ENCODE measurements around the gene NKX3-2.

Gene NKX3-2

GRCh38 chr4:13555325-13555724, 11.0 kb upstream of the NKX3-2 start:
- TF ChIP-seq ZNF354C (tag by site-specific recombination; IDR thresholded peaks at IDR 0.05; ENCODE audit: borderline replicate concordance, low read depth): no peak
- TF ChIP-seq ZNF416 (tag by site-specific recombination; IDR thresholded peaks at IDR 0.05): no peak
- TF ChIP-seq ZNF292 (tag by site-specific recombination; IDR thresholded peaks at IDR 0.05; ENCODE audit: borderline replicate concordance, low read depth): no peak
- TF ChIP-seq ZNF114 (tag by site-specific recombination; IDR thresholded peaks at IDR 0.05): no peak
- TF ChIP-seq ZNF473 (tag by site-specific recombination; IDR thresholded peaks at IDR 0.05): no peak
- TF ChIP-seq, protein P1, sequence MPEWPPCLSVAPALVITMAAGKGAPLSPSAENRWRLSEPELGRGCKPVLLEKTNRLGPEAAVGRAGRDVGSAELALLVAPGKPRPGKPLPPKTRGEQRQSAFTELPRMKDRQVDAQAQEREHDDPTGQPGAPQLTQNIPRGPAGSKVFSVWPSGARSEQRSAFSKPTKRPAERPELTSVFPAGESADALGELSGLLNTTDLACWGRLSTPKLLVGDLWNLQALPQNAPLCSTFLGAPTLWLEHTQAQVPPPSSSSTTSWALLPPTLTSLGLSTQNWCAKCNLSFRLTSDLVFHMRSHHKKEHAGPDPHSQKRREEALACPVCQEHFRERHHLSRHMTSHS (tag by site-specific recombination; IDR thresholded peaks at IDR 0.05): no peak
- TF ChIP-seq PRDM1 (tag by site-specific recombination; IDR thresholded peaks at IDR 0.05): no peak
- no peak for TF ChIP-seq PATZ1 (tag by site-specific recombination; IDR thresholded peaks at IDR 0.05)
- TF ChIP-seq ZNF280C (tag by site-specific recombination; IDR thresholded peaks at IDR 0.05): no peak
- TF ChIP-seq SETDB1 (IDR thresholded peaks at IDR 0.05; ENCODE audit: insufficient read length, low read length): no peak
- no peak for TF ChIP-seq ZNF561 (tag by site-specific recombination; IDR thresholded peaks at IDR 0.05; ENCODE audit: borderline replicate concordance)
- no peak for TF ChIP-seq ZNF692 (tag by site-specific recombination; IDR thresholded peaks at IDR 0.05)
- no peak for TF ChIP-seq ZNF16 (tag by site-specific recombination; IDR thresholded peaks at IDR 0.05; ENCODE audit: low read depth)
- no peak for TF ChIP-seq ZNF548 (tag by site-specific recombination; IDR thresholded peaks at IDR 0.05)
- no peak for TF ChIP-seq KLF8 (tag by site-specific recombination; IDR thresholded peaks at IDR 0.05)
- TF ChIP-seq, protein P2, sequence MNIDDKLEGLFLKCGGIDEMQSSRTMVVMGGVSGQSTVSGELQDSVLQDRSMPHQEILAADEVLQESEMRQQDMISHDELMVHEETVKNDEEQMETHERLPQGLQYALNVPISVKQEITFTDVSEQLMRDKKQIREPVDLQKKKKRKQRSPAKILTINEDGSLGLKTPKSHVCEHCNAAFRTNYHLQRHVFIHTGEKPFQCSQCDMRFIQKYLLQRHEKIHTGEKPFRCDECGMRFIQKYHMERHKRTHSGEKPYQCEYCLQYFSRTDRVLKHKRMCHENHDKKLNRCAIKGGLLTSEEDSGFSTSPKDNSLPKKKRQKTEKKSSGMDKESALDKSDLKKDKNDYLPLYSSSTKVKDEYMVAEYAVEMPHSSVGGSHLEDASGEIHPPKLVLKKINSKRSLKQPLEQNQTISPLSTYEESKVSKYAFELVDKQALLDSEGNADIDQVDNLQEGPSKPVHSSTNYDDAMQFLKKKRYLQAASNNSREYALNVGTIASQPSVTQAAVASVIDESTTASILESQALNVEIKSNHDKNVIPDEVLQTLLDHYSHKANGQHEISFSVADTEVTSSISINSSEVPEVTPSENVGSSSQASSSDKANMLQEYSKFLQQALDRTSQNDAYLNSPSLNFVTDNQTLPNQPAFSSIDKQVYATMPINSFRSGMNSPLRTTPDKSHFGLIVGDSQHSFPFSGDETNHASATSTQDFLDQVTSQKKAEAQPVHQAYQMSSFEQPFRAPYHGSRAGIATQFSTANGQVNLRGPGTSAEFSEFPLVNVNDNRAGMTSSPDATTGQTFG (tag by site-specific recombination; IDR thresholded peaks at IDR 0.05; ENCODE audit: borderline replicate concordance): no peak
- Histone ChIP-seq H3K27ac (ENCODE audit: extremely low read depth, low read depth, low read length) (no peak overlapping the region), H3K4me1 (ENCODE audit: control insufficient read depth, insufficient read depth, low read length) (no peaks in the 10 kb centered on the region), H3K36me3 (ENCODE audit: control insufficient read depth in 2 of 2, insufficient read depth in 1 of 2, low read length in 2 of 2) (no peaks in the 10 kb centered on the region), H3K9me3 (ENCODE audit: control insufficient read depth, insufficient read depth, low read depth, low read length) (no peaks in the 10 kb centered on the region), H3K4me3 (ENCODE audit: low read depth, low read length) (no peak overlapping the region)
- CTCF ChIA-PET: no interaction called here
- POLR2A ChIA-PET: no interaction called here

GRCh38 chr4:13553081-13553480, 8.8 kb upstream of the NKX3-2 start:
- H3K36me3 ChIP-seq (ENCODE audit: control insufficient read depth in 2 of 2, insufficient read depth in 1 of 2, low read length in 2 of 2): no peaks in the 10 kb centered on the region
- no peaks in the 10 kb centered on the region for H3K9me3 ChIP-seq (ENCODE audit: control insufficient read depth, insufficient read depth, low read depth, low read length)
- POLR2A ChIA-PET: no interaction called here
- no peak overlapping the region for H3K4me3 ChIP-seq (ENCODE audit: low read depth, low read length)
- CTCF ChIA-PET: interaction anchor here (1.8 to 2.1 kb wide), 2 partner anchors 102 to 700 kb away, joined by 5 to 9 read pairs; no protein-coding TSS in a partner anchor
- no peaks in the 10 kb centered on the region for H3K4me1 ChIP-seq (ENCODE audit: control insufficient read depth, insufficient read depth, low read length)
- TF ChIP-seq SETDB1 (IDR thresholded peaks at IDR 0.05; ENCODE audit: insufficient read length, low read length) (no peak), HOXC10 (CRISPR knock-in tag; IDR thresholded peaks at IDR 0.05) (no peak), FEZF1 (tag by site-specific recombination; IDR thresholded peaks at IDR 0.05) (no peak), ZNF23 (tag by site-specific recombination; IDR thresholded peaks at IDR 0.05; ENCODE audit: borderline replicate concordance) (no peak), ZNF639 (tag by site-specific recombination; IDR thresholded peaks at IDR 0.05) (no peak)
- no peak overlapping the region for H3K27ac ChIP-seq (ENCODE audit: extremely low read depth, low read depth, low read length)
